Bronchial epithelial cell (primary cell): ENCODE measurements around the gene TMEM154. TPM values are rescaled to one million over a fixed set of nuclear protein-coding genes. Genes with fewer than 3 reads are reported as not detected.

ENCODE experiments used
- DNase-seq: peaks from one replicate; pipeline ENCODE4 v3.0.0-alpha.2; 2010; ENCODE audit warnings: low read depth
- FAIRE-seq: peaks from 2 replicates; lab custom pipeline; 2011; peaks lifted over from hg19 to GRCh38; lab: Jason Lieb, UNC
- H3K27me3 ChIP-seq: 2 replicates; pipeline ENCODE4 v1.5.1; 2011; ENCODE audit warnings: low read length; ENCODE audit not compliant: control insufficient read depth, insufficient read depth
- H3K36me3 ChIP-seq: 2 replicates; pipeline ENCODE4 v1.5.1; 2011; ENCODE audit warnings: low read length; ENCODE audit not compliant: control insufficient read depth, insufficient read depth
- H3K4me3 ChIP-seq: 2 replicates; pipeline ENCODE4 v1.5.1; 2011; ENCODE audit warnings: mild to moderate bottlenecking, low read depth, low read length, control low read depth
- total RNA-seq: library from RNA; depleted of rRNA; stranded (reverse); fragments of >200 nt; gene quantifications from 2 replicates; pipeline ENCODE4 v1.2.1, GENCODE V29; 2014
- TF ChIP-seq, protein P1 (sequence below): IDR thresholded peaks from 2 replicates; pipeline ENCODE4 v1.5.1; 2011; ENCODE audit warnings: mild to moderate bottlenecking, moderate library complexity, low read length, control low read depth, inconsistent platforms; ENCODE audit not compliant: insufficient read depth, severe bottlenecking

TMEM154 gene
- total RNA-seq, 1 donor from 2014 or later = 22.4 TPM

DNA sequence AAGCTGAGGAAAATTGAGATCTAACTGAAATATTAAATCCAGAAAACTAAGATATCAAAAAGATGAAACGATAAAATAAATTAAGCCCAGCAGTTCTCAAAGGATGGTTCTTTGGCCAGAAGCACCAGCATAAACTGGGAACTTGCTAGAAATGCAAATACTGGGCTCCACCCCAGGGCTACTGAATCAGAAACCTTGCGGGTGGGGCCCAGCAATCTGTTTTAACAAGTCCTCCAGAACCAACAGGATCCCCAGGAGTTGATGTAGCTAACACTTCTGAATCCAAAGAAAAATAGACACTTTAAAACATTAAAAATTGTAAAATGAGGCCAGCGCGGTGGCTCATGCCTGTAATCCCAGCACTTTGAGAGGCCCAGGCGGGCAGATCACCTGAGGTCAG lies 14.1 kb upstream of the TMEM154 start:
- Histone ChIP-seq H3K36me3 (no peaks in the 10 kb centered on the region), H3K27me3 (no peaks in the 10 kb centered on the region), H3K4me3 (no peak overlapping the region)
- DNase-seq = peak; percentile 79
- TF ChIP-seq, protein P1, sequence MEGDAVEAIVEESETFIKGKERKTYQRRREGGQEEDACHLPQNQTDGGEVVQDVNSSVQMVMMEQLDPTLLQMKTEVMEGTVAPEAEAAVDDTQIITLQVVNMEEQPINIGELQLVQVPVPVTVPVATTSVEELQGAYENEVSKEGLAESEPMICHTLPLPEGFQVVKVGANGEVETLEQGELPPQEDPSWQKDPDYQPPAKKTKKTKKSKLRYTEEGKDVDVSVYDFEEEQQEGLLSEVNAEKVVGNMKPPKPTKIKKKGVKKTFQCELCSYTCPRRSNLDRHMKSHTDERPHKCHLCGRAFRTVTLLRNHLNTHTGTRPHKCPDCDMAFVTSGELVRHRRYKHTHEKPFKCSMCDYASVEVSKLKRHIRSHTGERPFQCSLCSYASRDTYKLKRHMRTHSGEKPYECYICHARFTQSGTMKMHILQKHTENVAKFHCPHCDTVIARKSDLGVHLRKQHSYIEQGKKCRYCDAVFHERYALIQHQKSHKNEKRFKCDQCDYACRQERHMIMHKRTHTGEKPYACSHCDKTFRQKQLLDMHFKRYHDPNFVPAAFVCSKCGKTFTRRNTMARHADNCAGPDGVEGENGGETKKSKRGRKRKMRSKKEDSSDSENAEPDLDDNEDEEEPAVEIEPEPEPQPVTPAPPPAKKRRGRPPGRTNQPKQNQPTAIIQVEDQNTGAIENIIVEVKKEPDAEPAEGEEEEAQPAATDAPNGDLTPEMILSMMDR = no peak
- no peak for FAIRE-seq

DNA sequence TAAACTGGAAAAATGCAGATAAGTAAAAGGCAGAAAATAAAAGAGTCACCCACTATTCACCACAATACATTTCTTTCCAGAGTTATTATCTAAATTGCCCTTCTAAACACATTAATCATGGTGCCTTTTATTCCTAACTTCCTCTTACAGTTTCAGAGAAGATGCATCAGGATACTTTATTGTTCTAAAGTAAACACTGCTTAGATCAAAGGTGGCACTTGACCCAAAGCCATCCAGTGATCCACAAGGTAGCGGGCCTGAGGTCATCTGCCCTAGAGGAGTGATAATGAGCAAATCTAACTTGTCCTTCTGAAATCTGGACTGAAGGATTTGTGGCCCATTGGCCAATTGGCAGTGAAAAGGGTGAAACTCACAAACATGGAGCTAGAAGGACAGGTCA lies 12.0 kb upstream of the TMEM154 start:
- TF ChIP-seq, protein P1 = no peak
- peak; percentile 7 for FAIRE-seq
- no peaks in the 10 kb centered on the region for H3K27me3 ChIP-seq
- no peak for DNase-seq
- no peaks in the 10 kb centered on the region for H3K36me3 ChIP-seq
- no peak overlapping the region for H3K4me3 ChIP-seq

DNA sequence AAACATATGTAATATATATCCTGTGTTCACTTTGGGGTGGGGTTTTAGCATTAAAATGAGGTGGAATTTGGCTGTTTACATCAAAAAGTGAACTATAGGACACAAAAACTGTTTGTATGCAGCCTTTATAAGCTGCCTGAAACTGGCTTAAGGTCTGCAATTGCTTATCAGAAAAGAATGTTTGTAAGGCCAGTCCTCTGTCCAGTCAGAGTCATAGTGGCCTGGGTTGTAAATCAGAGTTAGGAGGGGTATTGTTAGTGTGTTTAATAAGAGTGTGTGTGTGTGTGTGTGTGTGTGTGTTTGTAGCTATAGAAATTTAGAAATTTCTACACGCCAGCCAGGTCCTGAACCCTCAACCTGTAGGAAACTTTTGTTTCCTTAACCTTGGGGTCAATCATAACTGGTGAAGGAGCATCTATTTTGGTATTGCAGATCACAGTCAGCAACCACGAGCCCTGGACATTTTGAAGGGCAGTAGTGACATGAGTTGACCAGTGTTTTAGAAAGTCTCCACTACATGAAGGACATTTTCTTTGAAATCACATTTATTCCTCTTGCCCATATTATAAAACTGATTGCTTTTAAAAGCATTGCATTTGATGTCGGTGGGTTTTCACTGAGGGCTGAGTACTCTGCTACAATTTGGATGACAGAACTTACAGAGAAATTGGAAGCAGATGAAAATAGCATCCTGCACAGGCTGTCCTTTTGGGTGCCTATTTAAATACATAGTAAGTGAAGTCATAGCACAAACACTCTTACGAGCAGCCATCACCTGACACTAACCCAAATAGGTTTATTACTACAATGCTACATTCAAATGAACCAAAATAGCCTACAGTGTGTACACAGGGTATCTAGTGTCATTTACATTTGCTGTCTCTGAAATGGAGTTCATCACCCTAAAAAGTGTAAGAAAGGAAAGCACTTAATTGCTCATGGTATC lies 11.2 kb upstream of the TMEM154 start:
- Histone ChIP-seq H3K4me3 (no peak overlapping the region), H3K27me3 (no peaks in the 10 kb centered on the region), H3K36me3 (no peaks in the 10 kb centered on the region)
- DNase-seq (no peak), FAIRE-seq (no peak)
- TF ChIP-seq, protein P1 = no peak

DNA sequence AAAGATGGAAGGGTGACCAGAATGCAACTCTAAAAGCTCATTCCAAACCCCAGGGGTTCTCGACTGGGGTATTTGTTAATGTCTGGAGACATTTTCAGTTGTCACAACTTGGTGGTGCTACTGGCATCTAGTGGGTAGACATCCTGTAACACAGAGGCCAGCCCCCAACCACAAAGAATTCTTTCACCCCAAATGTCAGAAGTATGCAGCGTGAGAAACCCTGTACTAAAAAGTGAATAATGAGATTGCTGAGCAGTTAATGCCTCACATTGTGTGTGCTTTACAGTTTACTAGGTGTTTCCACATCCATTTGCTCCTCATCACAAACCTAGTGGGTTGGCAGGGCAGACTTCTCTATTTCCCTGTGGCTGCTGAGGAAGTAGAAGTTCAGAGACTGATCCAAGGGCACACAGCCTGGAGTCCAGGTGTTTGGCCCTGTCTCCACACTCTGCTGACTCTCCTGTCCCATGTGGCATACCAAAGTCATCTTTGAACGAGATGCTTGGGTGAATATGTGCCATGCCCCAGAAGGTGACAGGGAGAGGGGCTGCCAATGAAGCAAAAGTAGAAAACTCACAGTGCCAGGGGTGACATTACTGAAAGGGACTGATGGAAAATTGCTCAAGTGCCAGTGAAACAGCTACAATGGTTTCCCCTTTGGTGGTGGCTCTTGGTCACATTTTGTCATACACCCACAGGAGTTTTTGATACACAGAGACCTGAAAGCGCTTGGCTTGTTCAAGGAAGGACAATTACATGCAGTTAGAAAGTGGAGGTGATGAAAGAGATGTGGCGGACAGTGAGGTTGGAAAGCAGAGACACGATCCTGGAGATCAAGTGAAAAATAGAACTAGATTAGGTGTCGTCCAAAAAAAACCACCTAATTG lies 10.1 kb upstream of the TMEM154 start:
- DNase-seq (no peak), FAIRE-seq (peak; percentile 32)
- Histone ChIP-seq H3K27me3 (no peaks in the 10 kb centered on the region), H3K36me3 (no peaks in the 10 kb centered on the region), H3K4me3 (no peak overlapping the region)
- TF ChIP-seq, protein P1 = no peak

DNA sequence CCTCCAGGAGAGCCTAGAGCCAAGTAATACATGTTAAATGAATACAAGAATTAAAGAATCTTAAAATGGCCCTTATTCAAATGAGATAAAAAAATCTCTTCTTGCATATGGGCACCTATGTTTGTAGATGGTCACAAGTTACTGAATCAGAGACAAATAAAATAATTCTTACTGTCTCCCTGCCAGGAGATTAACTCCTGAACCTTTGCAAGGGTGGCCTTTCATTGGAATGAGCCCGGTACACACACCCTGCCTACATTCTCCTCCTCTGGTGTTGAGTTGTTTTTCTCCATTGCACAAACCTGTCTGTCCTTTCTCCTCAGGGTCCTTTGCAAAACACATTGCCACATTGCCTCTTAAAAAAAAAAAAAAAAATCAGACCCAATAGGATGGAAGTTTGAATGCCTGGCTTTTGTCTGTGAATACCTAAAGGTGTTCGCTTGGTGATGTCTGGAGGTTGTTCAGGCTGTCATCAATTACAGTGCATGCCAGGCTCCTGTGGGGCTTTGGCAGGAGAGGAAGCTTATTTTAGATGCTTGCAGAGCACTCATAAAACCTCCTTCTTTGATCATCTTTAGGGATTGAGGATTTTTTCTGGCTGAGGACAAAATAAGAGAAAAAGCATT lies 8.3 kb upstream of the TMEM154 start:
- DNase-seq (no peak), FAIRE-seq (no peak)
- no peak overlapping the region for H3K4me3 ChIP-seq
- no peaks in the 10 kb centered on the region for H3K36me3 ChIP-seq
- no peaks in the 10 kb centered on the region for H3K27me3 ChIP-seq
- TF ChIP-seq, protein P1 = no peak
